Stimulated activated naive CD8-positive, alpha-beta T cell treated with anti-CD3 and anti-CD28 coated beads, Interleukin-15, Interleukin-2, amounts not matched to agents 100 U/mL and 50 U/mL, for 24 hours (primary cell): ENCODE measurements around the gene COG1.

Experiments
- ATAC-seq: fragments of 150-1000 bp; cut with Tn5 transposase; one replicate; pipeline ENCODE4 v1.10.0; 2021
- DNase-seq: peaks from one replicate; pipeline ENCODE4 v3.0.0; 2021

The COG1 gene

GRCh38 chr17:73198930-73199260 is 6.0 kb downstream of the COG1 start:
- ATAC-seq, result no peak

GRCh38 chr17:73199751-73200317 is 7.0 kb downstream of the COG1 start:
- ATAC-seq, result no peak
- no peak for DNase-seq

More at GRCh38 chr17:73198930-73199260, 6.0 kb downstream of the COG1 start:
- DNase-seq, result no peak

GRCh38 chr17:73200476-73200875 is 7.6 kb downstream of the COG1 start:
- no peak for ATAC-seq

DNA sequence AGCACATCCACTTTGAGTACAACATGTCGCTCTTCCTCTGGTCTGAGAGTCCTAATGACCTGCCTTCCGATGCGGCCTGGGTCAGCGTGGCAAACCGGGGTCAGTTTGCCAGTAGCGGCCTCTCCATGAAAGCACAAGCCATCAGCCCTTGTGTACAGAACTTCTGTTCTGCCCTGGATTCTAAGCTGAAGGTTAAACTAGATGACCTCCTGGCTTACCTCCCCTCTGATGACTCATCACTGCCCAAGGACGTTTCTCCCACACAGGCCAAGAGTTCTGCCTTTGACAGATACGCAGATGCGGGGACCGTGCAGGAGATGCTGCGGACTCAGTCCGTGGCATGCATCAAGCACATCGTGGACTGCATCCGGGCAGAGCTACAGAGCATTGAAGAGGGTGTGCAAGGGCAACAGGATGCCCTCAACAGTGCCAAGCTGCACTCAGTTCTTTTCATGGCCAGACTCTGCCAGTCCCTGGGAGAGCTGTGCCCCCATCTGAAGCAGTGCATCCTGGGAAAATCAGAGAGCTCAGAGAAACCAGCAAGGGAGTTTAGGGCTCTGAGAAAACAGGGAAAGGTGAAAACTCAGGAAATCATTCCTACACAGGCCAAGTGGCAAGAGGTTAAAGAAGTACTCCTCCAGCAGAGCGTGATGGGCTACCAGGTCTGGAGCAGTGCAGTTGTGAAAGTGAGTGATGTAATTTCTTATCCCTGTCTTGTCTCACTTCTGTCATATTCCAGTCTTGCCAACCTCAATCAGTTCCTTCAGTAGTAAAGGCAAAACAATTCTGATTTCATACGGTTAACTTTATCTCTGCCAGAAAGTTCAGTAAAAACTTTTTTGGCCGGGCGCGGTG is 8.6 kb downstream of the COG1 start:
- DNase-seq, result no peak
- ATAC-seq, result no peak

More at GRCh38 chr17:73200476-73200875, 7.6 kb downstream of the COG1 start:
- no peak for DNase-seq

GRCh38 chr17:73203135-73203787 is 10.4 kb downstream of the COG1 start:
- peak; percentile 69 for ATAC-seq
- DNase-seq, result no peak

DNA sequence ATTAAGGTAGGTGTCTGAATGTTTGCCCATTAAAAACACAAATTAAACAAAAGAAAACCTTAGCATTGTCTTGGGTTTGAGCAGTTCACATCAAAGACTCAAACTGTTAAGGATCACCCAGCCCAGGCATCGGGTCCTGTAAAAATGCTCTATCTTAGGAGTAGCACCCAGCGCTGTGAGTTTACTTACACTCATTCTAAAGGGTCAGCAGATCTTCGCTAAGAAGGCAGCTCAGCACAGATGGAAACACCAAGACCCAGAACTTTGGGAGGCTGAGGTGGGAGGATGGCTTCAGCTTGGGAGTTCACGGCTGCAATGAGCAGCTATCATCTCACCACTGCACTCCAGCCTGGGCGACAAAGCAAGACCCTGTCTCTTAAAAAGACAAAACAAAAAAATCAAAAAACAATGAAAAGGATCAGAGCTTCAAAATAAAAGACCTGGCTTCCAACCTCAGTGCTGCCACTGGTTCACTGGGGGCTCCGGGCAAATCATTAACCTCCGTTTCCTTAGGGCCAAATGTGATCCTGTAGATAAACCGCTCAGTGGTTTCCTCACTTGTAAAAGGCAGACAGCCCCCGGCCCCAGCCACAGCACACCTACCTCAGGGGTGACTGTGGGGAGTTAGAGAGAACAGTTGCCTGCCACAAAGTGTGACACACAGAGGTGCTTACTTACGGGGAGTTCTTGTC is 11.1 kb downstream of the COG1 start:
- peak; percentile 87 for ATAC-seq
- peak; percentile 46 for DNase-seq

- DNase-seq, result no peak
- ATAC-seq, result no peak
Measured at GRCh38 chr17:73205459-73205961, 12.7 kb downstream of the COG1 start.

- no peak for ATAC-seq
Measured at GRCh38 chr17:73208139-73208827, 15.4 kb downstream of the COG1 start.

DNA sequence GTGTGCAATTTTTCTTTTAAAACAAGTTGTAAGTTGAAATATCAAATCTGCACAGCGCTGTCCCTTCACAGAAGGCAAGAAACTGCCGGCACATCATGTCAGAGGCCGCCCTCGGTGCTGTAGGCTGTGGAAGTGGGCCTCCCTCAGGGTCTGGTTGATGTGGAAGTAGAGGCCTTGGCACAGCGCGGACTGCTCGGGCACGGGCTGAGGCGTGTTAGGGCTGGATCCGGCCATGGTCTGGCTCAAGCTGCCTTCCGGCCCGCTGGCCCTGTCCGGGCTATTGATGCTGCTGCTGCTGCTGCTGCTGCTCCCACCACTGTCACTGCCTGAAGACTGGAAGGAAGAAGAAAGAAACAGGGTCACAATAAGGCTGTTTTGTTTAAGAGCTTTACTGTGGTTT is 16.6 kb downstream of the COG1 start:
- ATAC-seq, result no peak
- no peak for DNase-seq

More at GRCh38 chr17:73208139-73208827, 15.4 kb downstream of the COG1 start:
- no peak for DNase-seq

DNA sequence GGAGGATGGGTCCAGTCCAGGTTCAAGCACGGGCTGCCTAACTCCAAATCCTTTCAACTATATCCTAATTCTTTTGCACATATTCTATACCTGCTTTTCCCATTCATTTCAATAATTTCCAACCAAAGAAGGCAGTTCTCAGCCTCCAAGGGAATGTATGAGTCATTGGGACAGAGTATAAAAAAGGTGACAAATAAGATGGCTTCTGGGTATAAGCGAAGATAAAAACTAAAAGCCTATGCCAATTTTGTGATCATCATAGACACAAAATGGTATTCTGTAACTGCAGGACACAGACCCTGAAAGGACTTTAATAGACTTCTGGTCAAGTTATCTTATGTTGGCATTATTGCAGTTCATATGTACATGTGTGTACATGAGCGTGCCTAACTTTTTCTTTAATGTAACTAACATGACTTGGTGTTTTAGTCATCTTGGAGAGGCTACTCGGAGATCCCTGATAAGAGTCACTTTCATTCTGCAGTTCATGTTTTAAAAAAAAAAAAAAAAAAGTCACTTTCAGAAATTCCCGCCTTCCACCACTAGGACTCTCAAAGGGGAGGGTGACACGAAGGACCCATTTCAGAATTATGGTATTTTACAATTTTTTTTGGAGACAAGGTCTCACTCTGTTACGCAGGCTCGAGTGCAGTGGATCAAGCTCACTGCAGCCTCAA is 17.3 kb downstream of the COG1 start:
- DNase-seq, result no peak
- ATAC-seq, result no peak

GRCh38 chr17:73211745-73212144 is 18.9 kb downstream of the COG1 start:
- ATAC-seq, result peak; percentile 47
- peak; percentile 71 for DNase-seq

- ATAC-seq (no peak), DNase-seq (no peak)
Measured at GRCh38 chr17:73214008-73214407, 21.2 kb downstream of the COG1 start.

DNA sequence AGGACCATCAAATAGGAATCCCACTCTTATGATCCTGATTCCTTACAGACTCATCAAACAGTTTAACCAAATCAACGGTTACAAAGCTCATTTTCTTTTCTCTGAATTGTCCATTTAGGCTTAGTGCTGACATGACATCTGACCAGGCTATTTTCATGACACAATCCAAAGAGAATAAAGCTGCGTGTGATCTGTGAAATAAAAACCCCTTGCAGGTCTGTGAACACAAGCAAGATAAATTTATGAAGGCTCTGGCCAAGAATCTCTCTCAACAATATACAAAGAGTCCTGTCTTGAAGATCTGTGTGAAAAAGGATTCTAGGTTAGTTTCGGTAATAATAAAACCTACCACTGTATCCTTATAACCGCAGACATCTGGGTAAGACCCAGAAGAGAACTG is 22.0 kb downstream of the COG1 start:
- DNase-seq, result no peak
- ATAC-seq, result no peak

- peak; percentile 52 for ATAC-seq
- no peak for DNase-seq
Measured at GRCh38 chr17:73215447-73215846, 22.6 kb downstream of the COG1 start.

DNA sequence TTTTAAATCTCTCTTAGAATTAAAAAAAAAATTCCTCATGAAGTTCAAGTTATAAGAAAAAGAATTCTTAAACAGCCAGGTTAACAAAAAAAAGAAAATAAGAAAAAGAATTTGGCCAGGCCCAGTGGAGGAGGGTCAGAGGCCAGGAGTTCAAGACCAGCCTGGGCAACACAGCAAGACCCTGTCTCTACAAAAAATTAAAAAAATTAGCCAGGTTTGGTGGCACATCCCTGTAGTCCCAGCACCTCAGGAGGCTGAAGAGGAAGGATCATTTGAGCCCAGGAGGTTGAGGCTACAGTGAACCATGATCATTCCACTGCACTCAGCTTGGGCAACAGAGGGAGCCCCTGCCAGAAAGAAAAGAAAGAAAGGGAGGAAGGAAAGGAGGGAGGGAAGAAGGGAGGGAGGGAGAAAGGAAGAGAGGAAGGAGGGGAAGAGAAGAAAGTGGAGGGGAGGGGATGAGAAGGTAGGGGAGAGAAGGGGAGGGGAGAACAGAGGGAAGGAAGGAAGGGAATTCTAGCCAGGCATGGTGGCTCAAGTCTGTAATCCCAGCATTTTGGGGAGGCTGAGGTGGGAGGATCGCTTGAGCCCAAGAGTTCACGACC is 30.9 kb downstream of the COG1 start:
- DNase-seq, result no peak
- no peak for ATAC-seq

- no peak for ATAC-seq
- no peak for DNase-seq
Measured at GRCh38 chr17:73224237-73224636, 31.4 kb downstream of the COG1 start.

DNA sequence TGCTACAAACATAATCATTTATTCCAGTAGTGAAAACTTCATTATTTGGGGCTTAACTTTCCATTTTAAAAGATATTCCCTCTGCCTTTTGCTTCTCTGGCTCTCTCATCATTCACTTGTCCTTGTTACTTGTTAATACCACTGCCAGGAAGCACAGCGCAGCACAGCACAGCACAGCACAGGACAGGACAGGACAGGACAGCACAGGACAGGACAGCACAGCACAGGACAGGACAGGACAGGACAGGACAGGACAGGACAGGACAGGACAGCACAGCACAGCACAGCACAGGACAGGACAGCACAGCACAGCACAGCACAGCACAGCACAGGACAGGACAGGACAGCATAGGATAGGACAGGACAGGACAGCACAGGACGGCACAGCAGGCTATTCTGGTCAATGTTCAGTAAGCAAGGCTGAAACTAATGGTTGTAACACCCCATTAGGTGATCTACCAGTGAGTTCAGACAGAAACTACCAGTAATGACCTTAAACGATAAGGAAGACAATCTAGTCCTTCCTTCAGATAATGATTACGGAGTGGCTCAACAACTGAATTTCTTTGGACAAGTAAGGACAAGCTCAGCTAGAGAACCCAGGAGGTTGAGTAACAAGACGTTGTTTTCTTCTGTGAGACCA is 31.9 kb downstream of the COG1 start:
- no peak for ATAC-seq
- DNase-seq, result no peak

DNA sequence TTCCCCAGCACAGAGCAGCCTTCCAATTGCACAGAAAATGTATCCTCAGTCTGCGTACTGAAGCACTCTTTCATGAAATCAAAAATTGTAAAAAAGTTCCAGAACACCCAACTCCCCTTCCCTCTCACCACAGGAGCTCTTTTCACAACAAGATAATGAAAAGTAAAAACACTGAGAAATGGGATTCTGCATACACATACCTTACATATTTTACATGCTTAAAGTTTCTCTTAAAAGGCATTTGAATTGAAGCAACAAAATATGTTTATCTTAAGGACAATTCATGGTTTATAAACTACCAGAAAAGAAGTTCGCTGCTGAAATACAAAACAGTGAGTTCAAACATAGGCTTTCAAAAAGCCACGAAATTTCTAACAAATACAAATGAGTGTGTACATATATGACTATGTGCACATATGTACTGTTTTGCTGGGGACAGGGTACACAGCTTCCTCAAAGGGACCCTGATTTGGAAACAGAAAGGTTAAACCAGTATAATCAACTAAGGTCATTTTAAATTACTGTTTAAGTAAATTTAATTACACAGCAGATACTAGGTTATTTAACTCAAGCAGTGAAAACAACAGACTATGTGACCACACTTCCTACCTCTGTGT is 33.8 kb downstream of the COG1 start:
- DNase-seq (no peak), ATAC-seq (no peak)

- DNase-seq, result no peak
Measured at GRCh38 chr17:73227379-73227778, 34.5 kb downstream of the COG1 start.

GRCh38 chr17:73227944-73228343 is 35.1 kb downstream of the COG1 start:
- no peak for DNase-seq

More at GRCh38 chr17:73227379-73227778, 34.5 kb downstream of the COG1 start:
- no peak for ATAC-seq

More at GRCh38 chr17:73227944-73228343, 35.1 kb downstream of the COG1 start:
- no peak for ATAC-seq
